WTC11 (cell line): Measurements from ENCODE around the gene SIAE. TPM values are rescaled to one million over a fixed set of nuclear protein-coding genes. Genes with fewer than 3 reads are reported as not detected.

Experiments used
- ATAC-seq: fragments of 200-7000 bp; cut with Tn5 transposase; 2 replicates; pipeline ENCODE4 v1.10.0; 2021; ENCODE audit warnings: mild to moderate bottlenecking, moderate library complexity
- CTCF ChIA-PET: fragments of 300-600 bp; sonication (Branson Sonifier 250); formaldehyde crosslinking; loops from one replicate; lab custom pipeline; 2021; ENCODE audit warnings: antibody characterized with exemption; lab: Charles Lee
- POLR2A ChIA-PET: fragments of 350-600 bp; sonication (Branson Sonifier 250); formaldehyde crosslinking; loops from one replicate; lab custom pipeline; 2021; ENCODE audit warnings: antibody characterized with exemption; lab: Charles Lee
- DNase-seq: peaks from one replicate; pipeline ENCODE4 v3.0.0; 2021; ENCODE audit warnings: low spot score
- H3K27ac Mint-ChIP-seq: 2 replicates; pipeline ENCODE4 v1.8.0; 2021; ENCODE audit warnings: mixed read lengths
- H3K27me3 Mint-ChIP-seq: 2 replicates; pipeline ENCODE4 v1.8.0; 2021; ENCODE audit warnings: low read depth, mild to moderate bottlenecking, moderate library complexity, mixed read lengths
- H3K36me3 Mint-ChIP-seq: 2 replicates; pipeline ENCODE4 v1.8.0; 2021; ENCODE audit warnings: mixed read lengths
- H3K4me1 Mint-ChIP-seq: 2 replicates; pipeline ENCODE4 v1.8.0; 2022; ENCODE audit warnings: mixed read lengths
- H3K4me3 Mint-ChIP-seq: 2 replicates; pipeline ENCODE4 v1.8.0; 2021; ENCODE audit warnings: mild to moderate bottlenecking, moderate library complexity, mixed read lengths
- H3K9me3 Mint-ChIP-seq: 2 replicates; pipeline ENCODE4 v1.8.0; 2021; ENCODE audit warnings: mixed read lengths
- ESRRA ChIP-seq: sonication (generic); formaldehyde crosslinking; IDR thresholded peaks from 2 replicates; pipeline ENCODE4 v1.8.1; 2022; ENCODE audit warnings: mild to moderate bottlenecking, missing genetic modification reagents, borderline replicate concordance
- ETV6 ChIP-seq: sonication (generic); formaldehyde crosslinking; IDR thresholded peaks from 2 replicates; pipeline ENCODE4 v1.8.1; 2022; ENCODE audit warnings: mild to moderate bottlenecking, missing genetic modification reagents
- GABPB1 ChIP-seq: sonication (generic); formaldehyde crosslinking; IDR thresholded peaks from 2 replicates; pipeline ENCODE4 v1.8.1; 2023; ENCODE audit warnings: mild to moderate bottlenecking, missing genetic modification reagents
- MXD4 ChIP-seq: fragments of 250-450 bp; sonication (Bioruptor Pico); IDR thresholded peaks from 2 replicates; pipeline ENCODE4 v1.8.0; 2021; ENCODE audit warnings: mild to moderate bottlenecking, moderate library complexity, borderline replicate concordance
- NFE2L1 ChIP-seq: sonication (generic); formaldehyde crosslinking; IDR thresholded peaks from 2 replicates; pipeline ENCODE4 v1.8.1; 2023; ENCODE audit warnings: missing genetic modification reagents
- NFYB ChIP-seq: sonication (generic); formaldehyde crosslinking; conservative IDR thresholded peaks from 2 replicates; pipeline ENCODE4 v1.8.0; 2022; ENCODE audit warnings: low read depth, missing genetic modification reagents
- NR1H2 ChIP-seq: sonication (generic); formaldehyde crosslinking; IDR thresholded peaks from 2 replicates; pipeline ENCODE4 v1.9.0; 2021; ENCODE audit warnings: mild to moderate bottlenecking, moderate library complexity, missing genetic modification reagents
- NR2C2 ChIP-seq: sonication (generic); formaldehyde crosslinking; IDR thresholded peaks from 2 replicates; pipeline ENCODE4 v1.8.0; 2022; ENCODE audit warnings: mild to moderate bottlenecking, missing genetic modification reagents
- OVOL2 ChIP-seq: fragments of 250-450 bp; sonication (Bioruptor Pico); IDR thresholded peaks from 2 replicates; pipeline ENCODE4 v1.9.0; 2021; ENCODE audit warnings: mild to moderate bottlenecking, borderline replicate concordance
- PRRX2 ChIP-seq: fragments of 250-450 bp; sonication (Bioruptor Pico); IDR thresholded peaks from 2 replicates; pipeline ENCODE4 v1.8.0; 2021; ENCODE audit warnings: mild to moderate bottlenecking
- SP1 ChIP-seq: sonication (generic); formaldehyde crosslinking; conservative IDR thresholded peaks from 2 replicates; pipeline ENCODE4 v1.8.1; 2022; ENCODE audit warnings: missing genetic modification reagents
- ZNF232 ChIP-seq: sonication (generic); formaldehyde crosslinking; IDR thresholded peaks from 2 replicates; pipeline ENCODE4 v1.8.0; 2022; ENCODE audit warnings: mild to moderate bottlenecking, missing genetic modification reagents
- ZNF416 ChIP-seq: fragments of 250-450 bp; sonication (Bioruptor Pico); IDR thresholded peaks from 2 replicates; pipeline ENCODE4 v1.9.0; 2021; ENCODE audit warnings: mild to moderate bottlenecking, inconsistent platforms
- total RNA-seq: library from RNA; stranded (reverse); gene quantifications from 3 replicates; pipeline ENCODE4 v1.2.3, GENCODE V29; 2021
- TF ChIP-seq, protein P1 (sequence below): sonication (generic); formaldehyde crosslinking; IDR thresholded peaks from 2 replicates; pipeline ENCODE4 v1.8.1; 2023; ENCODE audit warnings: mild to moderate bottlenecking, moderate library complexity, missing genetic modification reagents
- TF ChIP-seq, protein P2 (sequence below): sonication (generic); formaldehyde crosslinking; IDR thresholded peaks from 2 replicates; pipeline ENCODE4 v1.8.0; 2022; ENCODE audit warnings: mild to moderate bottlenecking, missing genetic modification reagents
- TF ChIP-seq, protein P3 (sequence below): sonication (generic); formaldehyde crosslinking; conservative IDR thresholded peaks from 2 replicates; pipeline ENCODE4 v1.8.1; 2022; ENCODE audit warnings: mild to moderate bottlenecking, missing genetic modification reagents
- TF ChIP-seq, protein P4 (sequence below): sonication (generic); formaldehyde crosslinking; IDR thresholded peaks from 2 replicates; pipeline ENCODE4 v1.8.0; 2022; ENCODE audit warnings: mild to moderate bottlenecking, missing genetic modification reagents
- TF ChIP-seq, protein P5 (sequence below): fragments of 200-600 bp; IDR thresholded peaks from 2 replicates; pipeline ENCODE4 v1.8.0; 2022; ENCODE audit warnings: antibody characterized with exemption

The SIAE gene
- total RNA-seq, 1 experiment from 2014 or later: 4.9 TPM

DNA sequence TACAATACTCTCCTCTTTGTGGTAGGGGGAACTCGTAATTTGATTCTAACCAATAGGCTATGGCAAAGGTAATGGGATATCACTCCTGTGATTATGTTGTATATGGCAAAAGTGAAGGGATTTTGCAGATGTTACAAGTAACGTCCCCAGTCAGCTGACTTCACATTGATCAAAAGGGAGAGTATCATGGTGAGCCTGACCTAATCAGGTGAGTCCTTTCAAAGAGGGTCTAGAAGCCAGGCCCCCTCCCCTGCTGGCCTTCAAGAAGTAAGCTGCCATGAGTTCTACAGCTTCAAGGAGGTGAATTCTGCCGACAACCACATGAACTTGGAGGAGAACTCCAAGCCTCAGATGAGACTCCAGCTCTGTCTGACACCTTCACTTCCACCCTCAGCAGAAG is 30.9 kb downstream of the SIAE start:
- ChIA-PET CTCF (interaction anchor here (0.9 kb wide), 1 partner anchor 223 kb away, joined by 4 read pairs; the partner anchor contains the start of gene ROBO3), POLR2A (no interaction called here)
- no peak overlapping the region for H3K27ac Mint-ChIP-seq
- no peak for DNase-seq
- ATAC-seq: no peak
- H3K4me3 Mint-ChIP-seq: no peak overlapping the region
- peaks cover 9% of the 10 kb centered on the region for H3K4me1 Mint-ChIP-seq
- TF ChIP-seq, protein P1, sequence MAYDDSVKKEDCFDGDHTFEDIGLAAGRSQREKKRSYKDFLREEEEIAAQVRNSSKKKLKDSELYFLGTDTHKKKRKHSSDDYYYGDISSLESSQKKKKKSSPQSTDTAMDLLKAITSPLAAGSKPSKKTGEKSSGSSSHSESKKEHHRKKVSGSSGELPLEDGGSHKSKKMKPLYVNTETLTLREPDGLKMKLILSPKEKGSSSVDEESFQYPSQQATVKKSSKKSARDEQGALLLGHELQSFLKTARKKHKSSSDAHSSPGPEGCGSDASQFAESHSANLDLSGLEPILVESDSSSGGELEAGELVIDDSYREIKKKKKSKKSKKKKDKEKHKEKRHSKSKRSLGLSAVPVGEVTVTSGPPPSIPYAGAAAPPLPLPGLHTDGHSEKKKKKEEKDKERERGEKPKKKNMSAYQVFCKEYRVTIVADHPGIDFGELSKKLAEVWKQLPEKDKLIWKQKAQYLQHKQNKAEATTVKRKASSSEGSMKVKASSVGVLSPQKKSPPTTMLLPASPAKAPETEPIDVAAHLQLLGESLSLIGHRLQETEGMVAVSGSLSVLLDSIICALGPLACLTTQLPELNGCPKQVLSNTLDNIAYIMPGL (CRISPR knock-in tag): no peak
- TF ChIP-seq SP1 (no peak), ETV6 (CRISPR knock-in tag) (no peak), PRRX2 (no peak), NFE2L1 (CRISPR knock-in tag) (no peak), OVOL2 (CRISPR knock-in tag) (no peak)
- TF ChIP-seq, protein P2, sequence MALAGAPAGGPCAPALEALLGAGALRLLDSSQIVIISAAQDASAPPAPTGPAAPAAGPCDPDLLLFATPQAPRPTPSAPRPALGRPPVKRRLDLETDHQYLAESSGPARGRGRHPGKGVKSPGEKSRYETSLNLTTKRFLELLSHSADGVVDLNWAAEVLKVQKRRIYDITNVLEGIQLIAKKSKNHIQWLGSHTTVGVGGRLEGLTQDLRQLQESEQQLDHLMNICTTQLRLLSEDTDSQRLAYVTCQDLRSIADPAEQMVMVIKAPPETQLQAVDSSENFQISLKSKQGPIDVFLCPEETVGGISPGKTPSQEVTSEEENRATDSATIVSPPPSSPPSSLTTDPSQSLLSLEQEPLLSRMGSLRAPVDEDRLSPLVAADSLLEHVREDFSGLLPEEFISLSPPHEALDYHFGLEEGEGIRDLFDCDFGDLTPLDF (CRISPR knock-in tag): no peak
- peaks cover 14% of the 10 kb centered on the region; the same call in 1 of the 2 replicates for H3K36me3 Mint-ChIP-seq
- peaks cover 9% of the 10 kb centered on the region for H3K9me3 Mint-ChIP-seq
- H3K27me3 Mint-ChIP-seq: no peaks in the 10 kb centered on the region; the same call in 1 of the 2 replicates

DNA sequence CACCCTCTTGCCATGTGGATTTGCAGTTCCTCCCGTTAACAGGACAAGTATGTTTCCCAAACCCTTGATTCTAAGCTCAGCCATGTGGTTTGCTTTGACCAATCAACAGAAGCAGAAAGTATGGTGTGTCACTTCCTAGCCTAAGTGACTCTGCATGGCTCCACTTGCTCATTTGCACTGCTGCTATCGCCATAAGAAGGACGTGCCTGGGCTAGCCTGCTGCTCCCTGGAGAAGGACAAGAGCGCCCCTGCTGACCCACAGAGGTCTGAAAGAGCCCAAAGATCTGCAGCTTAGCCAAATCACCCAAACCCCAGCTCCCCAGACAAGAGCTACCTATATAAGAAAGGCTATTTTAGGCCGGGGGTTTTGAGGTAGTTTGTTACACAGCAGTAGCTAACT is 32.9 kb downstream of the SIAE start:
- TF ChIP-seq NFYB (CRISPR knock-in tag) (no peak), GABPB1 (CRISPR knock-in tag) (no peak), NR1H2 (CRISPR knock-in tag) (no peak), ZNF416 (CRISPR knock-in tag) (no peak)
- TF ChIP-seq, protein P3, sequence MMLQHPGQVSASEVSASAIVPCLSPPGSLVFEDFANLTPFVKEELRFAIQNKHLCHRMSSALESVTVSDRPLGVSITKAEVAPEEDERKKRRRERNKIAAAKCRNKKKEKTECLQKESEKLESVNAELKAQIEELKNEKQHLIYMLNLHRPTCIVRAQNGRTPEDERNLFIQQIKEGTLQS (CRISPR knock-in tag): no peak
- DNase-seq: peak; percentile 41
- ATAC-seq: peak; percentile 75
- POLR2A ChIA-PET: no interaction called here
- Mint-ChIP-seq H3K36me3 (peaks cover 14% of the 10 kb centered on the region; the same call in 1 of the 2 replicates), H3K4me1 (peaks cover 9% of the 10 kb centered on the region), H3K9me3 (peaks cover 9% of the 10 kb centered on the region), H3K4me3 (no peak overlapping the region), H3K27ac (no peak overlapping the region), H3K27me3 (no peaks in the 10 kb centered on the region)
- CTCF ChIA-PET: interaction anchor here (0.7 to 2.0 kb wide), 17 partner anchors 8 to 292 kb away, joined by 3 to 9 read pairs (median 4); partner anchors contain the start of genes ROBO3, SIAE and SPA17

DNA sequence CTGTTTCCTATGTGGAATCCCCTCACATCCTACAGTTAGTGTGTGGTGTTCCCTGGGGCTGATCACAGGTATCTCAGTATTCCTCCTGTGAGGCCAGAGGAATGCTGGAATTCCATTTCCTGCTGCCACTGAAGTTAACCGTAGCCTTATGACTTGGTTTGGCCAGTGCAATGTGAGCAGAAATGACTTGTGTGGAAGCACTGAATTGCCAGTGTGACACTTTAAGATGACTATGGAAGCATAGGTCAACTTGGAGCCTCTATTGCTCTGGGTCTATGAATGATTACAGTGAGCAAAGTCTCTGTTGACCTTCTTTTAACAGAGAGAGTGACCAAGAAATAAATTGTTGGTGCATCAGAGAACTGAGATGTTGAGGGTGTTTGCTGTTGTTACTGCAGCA is 34.4 kb downstream of the SIAE start:
- Mint-ChIP-seq H3K27ac (no peak overlapping the region), H3K4me3 (no peak overlapping the region), H3K9me3 (peaks cover 9% of the 10 kb centered on the region), H3K27me3 (no peaks in the 10 kb centered on the region), H3K36me3 (peaks cover 16% of the 10 kb centered on the region), H3K4me1 (peaks cover 3% of the 10 kb centered on the region; the same call in 1 of the 2 replicates)
- ATAC-seq (peak; percentile 16; the same call in 1 of the 2 replicates), DNase-seq (no peak)
- ChIA-PET POLR2A (no interaction called here), CTCF (interaction anchor here (1.0 to 2.0 kb wide), 7 partner anchors 10 to 237 kb away, joined by 3 to 8 read pairs (median 5); partner anchors contain the start of gene ROBO3)
- TF ChIP-seq NR2C2 (no peak), ESRRA (CRISPR knock-in tag) (no peak), ZNF232 (CRISPR knock-in tag) (no peak), MXD4 (CRISPR knock-in tag) (no peak)
- TF ChIP-seq, protein P4, sequence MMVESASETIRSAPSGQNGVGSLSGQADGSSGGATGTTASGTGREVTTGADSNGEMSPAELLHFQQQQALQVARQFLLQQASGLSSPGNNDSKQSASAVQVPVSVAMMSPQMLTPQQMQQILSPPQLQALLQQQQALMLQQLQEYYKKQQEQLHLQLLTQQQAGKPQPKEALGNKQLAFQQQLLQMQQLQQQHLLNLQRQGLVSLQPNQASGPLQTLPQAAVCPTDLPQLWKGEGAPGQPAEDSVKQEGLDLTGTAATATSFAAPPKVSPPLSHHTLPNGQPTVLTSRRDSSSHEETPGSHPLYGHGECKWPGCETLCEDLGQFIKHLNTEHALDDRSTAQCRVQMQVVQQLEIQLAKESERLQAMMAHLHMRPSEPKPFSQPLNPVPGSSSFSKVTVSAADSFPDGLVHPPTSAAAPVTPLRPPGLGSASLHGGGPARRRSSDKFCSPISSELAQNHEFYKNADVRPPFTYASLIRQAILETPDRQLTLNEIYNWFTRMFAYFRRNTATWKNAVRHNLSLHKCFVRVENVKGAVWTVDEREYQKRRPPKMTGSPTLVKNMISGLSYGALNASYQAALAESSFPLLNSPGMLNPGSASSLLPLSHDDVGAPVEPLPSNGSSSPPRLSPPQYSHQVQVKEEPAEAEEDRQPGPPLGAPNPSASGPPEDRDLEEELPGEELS: no peak
- TF ChIP-seq, protein P5, sequence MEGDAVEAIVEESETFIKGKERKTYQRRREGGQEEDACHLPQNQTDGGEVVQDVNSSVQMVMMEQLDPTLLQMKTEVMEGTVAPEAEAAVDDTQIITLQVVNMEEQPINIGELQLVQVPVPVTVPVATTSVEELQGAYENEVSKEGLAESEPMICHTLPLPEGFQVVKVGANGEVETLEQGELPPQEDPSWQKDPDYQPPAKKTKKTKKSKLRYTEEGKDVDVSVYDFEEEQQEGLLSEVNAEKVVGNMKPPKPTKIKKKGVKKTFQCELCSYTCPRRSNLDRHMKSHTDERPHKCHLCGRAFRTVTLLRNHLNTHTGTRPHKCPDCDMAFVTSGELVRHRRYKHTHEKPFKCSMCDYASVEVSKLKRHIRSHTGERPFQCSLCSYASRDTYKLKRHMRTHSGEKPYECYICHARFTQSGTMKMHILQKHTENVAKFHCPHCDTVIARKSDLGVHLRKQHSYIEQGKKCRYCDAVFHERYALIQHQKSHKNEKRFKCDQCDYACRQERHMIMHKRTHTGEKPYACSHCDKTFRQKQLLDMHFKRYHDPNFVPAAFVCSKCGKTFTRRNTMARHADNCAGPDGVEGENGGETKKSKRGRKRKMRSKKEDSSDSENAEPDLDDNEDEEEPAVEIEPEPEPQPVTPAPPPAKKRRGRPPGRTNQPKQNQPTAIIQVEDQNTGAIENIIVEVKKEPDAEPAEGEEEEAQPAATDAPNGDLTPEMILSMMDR: no peak
